Raji (cell line): Measurements from ENCODE around the gene JUND.

Experiments
- POLR2A ChIP-seq: IDR thresholded peaks from 2 replicates; pipeline ENCODE4 v1.6.1; 2011; ENCODE audit warnings: low read depth, low read length, control low read depth; ENCODE audit not compliant: insufficient read depth

JUND gene

DNA sequence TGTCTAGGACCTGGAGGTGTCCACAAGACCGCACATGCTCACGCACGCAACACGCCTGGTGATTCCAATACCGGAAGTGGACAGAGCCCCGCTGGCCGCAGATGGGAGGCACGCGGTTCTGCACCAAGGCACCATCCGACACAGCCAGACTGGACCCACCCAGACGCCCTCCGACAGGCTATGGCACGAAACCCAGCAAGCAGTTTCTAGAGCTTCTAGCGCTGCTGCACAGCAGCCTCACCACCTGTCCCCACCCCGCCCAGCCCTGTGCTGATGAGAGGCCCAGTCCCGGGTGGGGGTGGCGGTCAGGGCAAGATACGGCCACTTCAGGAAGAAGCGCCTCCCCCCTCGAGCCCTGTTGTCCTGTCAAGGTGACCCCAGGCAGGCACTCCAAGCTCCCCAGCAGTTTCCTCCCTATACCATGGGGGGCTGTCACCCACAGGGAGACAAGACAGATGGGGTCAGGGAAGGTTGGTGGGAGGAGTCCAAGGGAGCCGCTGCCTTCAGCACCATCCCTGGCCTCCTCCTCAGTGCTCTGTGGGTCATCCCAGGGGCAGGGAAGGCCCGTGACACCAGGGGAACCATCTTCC is 30.2 kb upstream of the JUND start:
- 0 out of 2 replicates have a peak, but pooled peaks have one; percentile 1 for TF ChIP-seq POLR2A

DNA sequence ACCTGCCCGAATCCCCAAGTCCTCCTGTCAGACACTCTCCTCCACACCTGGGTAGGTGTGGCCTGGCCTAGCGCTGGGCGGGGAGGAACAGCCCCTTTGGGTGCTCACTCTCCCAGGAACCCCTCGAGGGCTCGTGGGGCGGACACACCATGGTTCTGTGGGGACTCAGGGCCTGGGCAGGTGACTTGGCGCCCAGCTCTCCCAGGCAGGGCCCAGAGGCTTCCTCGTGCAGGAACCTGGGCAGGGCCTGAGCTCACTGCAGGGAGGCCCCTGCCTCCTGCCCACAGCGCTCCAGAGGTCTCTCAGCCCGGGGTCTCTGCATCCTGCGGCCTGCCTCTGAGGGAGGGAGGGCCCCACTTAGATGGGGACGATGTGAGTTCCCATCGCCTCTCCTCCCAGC is 29.5 kb upstream of the JUND start:
- TF ChIP-seq POLR2A, result no peak

DNA sequence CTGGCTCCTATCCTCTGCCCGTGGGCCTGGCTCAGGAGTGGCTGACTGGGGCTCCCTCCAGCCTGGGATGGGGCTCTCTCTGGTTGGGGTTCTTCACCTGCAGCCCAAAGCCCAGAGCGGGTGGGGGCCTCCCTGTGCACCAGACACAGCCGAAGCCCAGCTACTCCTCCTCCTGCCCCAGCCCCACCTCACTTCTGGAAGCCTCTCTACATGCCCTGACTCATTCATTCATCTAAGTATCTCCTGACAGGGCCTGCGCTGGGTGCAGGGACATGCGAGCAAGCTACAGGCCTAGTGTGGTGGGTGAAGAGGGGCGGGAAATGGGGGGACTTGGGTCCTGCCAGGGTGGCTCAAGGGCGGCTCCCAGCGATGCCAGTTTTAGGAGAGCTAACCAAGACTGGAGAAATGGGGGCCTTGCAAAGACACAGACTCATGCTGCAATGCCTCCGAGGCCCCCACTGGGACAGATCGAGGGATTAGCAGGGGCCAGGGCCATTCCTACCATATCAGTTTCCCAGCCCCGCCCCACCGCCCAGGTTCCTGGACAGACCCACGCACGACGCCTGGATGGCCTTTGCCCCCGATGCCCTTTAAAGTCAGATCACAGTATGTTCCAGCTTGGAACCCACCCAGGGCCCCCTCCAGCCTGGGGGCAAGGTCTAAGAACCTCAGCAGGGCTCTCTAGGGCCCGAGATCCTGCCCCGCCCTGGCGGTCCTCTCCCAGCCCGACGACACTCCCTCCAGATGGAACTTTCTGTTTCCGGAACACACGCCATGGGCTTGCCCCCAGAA is 28.9 kb upstream of the JUND start:
- TF ChIP-seq POLR2A, result no peak

DNA sequence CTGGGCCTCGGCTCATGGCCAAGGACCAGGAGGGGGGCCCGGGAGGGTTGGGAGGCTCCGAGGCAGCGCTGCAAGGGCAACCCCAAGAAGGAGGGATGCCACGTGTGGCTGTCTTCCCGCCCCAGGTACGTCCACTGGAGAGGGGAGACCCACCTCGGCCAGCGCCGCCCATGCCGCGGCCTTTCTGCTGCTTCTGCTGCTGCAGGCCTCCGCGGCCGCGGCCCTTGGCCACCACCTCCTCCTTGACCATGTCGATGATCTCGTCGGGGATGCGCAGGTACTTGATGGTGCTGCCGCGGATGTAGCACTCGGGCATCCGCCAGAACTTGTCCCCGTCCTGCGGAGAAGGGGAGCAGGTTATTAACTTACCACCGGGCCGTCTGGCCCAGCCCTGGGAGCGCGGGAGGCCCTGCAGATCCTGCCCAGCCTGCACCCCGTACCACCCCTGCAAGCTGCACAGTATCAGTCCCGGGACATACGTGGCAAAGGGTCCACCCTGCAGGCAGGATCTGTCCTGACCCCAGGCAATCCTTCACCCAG is 28.2 kb upstream of the JUND start:
- no peak for TF ChIP-seq POLR2A

DNA sequence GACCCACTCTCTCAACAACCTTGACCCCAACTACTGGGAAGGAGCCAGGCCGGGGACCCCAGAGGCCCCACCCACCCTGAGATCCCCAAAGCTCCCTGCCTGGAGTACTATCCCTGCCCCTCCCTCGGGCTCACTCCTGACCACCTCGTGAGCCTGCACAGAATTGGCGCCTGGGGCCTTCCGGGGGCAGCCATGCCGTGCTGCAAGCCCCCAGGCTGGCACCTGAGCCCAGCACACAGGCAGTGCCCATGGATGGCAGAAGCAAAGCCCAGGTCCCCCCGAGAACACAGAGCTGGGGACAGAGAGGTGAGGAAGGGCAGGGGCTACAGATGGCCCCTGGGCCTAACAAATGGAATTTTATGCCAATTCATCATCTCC is 27.5 kb upstream of the JUND start:
- TF ChIP-seq POLR2A, result no peak

DNA sequence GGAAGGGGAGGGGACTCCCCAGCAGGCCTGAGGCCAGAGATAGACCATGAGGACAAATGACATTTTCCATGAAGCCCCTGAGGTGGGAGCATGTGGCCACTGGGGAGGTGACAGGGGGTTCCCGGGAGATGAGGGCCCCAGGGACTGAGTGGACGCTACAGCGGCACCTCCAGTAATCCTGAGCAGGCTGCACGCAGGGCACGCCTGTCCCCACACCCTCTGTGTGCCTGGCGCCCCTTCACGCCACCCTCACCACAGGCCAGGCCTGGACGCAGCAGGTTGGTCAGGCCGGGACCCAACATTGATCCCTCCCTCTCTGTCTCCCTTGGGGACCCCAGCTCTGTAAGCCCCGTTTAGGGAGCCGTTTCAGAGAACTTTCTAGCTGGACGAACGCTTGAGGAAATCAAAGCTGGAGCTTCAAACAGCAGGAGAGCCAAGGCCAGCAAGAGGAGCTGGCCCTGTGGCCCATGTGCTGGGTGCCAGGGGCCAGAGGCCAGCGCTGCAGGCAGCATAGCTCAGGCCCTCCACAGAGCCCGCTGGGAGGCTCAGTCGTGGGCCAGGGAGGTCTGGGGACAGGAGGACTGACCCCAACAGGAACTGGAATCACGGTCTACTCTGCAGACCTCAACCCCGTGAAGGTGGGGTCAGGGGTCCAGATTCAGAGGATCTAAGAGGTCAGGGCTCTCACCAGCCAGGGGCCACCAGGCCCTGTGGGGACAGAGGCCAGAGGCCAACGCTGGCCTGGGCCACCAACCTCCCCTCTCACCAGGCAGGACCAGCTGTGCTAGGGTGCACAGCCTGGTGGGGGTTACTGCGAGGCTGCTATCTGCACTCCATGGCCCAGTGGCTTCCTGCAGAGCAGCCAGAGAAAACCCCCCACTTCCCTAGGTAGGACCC is 26.9 kb upstream of the JUND start:
- TF ChIP-seq POLR2A, result 0 out of 2 replicates have a peak, but pooled peaks have one; percentile 2

DNA sequence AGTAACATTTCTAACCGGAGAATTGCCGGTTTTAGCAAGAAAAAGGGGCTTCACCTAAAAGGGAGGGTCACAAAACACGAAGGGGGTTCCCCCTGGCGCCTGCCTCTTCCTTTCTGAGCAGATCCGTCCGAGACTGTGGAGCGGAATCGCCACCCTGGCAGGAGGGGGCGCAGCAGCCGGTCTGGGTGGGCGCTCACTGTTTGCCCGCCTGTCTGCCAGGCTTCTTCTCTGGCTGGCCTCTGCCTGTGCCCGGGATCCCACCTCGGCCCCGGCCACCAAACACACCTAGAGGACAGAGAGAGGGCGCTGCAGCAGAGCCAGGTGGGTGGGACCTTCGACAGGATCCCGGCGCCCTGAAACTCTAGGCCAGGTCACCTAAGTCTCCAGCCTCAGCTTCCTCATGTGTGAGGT is 25.9 kb upstream of the JUND start:
- no peak for TF ChIP-seq POLR2A

DNA sequence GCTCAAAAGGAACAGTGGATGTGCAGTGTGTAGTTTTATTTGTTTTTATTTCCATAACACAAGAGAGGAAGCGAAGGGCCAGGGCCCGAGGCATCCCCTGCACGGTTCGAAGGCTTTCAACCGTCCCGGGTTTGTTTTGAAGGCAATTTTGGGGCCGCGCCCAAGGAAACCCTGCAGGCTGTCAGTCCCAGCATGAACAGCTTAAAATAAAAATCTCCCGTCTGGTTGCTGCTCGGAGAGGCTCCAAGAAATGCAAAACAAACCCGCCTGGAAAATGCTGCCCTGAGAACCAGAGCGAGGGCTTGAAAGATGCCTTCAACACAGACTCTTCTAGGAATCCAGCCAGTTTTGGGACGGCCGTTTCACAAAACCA is 25.5 kb upstream of the JUND start:
- no peak for TF ChIP-seq POLR2A

DNA sequence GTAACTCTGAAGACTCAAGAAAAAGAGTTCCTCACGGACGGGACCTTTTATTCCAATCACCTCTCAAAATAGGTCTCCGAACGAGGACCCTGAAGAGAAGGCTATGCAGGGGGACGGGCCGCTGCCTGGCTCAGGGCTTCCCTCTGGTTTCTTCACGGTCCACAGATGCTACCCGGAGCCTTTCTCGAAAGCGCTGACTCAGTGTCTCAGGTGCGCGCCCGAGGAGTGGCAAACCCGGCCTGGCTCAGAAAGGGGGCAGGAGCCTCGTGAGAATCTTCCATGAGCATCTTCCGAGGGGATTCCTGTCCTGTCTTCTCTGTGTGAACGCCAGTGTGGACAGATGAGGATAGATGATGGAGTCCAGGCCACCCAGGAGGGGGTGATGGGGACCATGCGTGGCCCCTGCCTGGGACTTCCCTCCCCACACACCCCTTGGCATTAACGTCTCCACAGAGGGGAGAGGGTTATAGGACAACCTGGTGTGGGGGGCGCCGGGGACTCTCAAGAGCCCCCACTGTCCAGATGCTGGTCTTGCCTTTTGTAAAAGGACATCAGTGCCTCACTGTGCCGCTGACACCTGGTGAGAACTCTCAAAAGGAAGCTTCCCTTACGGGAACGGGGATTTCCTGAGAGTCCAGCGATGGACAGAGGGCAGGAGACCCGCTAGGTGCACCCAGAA is 24.9 kb upstream of the JUND start:
- no peak for TF ChIP-seq POLR2A

DNA sequence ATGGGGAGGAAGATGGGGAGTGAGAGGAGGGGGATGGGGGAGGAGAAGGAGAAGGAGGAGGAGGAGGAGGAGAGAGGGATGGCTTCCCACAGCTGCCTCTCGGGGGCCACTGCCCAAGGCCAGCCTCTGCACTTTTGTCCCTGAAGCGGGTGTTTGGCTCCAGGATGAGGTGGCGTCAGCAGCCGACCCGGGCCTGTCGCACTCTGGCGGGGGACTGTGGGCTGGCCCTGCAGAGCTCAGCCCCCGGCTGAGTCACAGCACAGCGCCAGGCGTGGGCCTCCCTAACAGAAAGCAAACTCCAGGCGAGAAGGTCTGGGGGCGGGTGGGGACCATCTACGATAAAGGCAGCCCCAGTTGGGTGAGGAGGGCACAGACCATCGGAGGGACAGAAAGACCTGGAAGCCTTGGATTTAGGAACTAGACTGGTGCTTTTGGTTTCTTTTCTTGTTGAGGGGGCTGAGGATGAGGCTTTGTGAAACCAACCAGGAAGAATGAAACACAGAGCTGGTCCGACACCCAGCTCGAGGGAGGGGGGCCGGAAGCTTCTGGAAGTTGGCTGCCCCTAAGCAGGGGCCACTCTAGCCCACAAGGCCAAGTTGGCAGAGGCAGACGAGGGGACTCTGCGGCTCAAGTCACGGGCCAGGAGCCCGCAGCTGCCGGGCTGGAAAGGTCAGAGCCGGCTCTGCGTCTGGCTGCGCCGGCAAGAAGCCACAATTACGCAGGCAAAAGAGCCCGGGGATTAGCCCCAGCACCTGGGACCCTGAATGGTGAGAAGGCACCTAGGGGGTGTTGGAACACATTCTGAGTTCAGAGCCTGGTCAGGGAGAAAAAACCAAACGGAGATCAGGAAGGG is 23.3 kb upstream of the JUND start:
- 0 out of 2 replicates have a peak, but pooled peaks have one; percentile 22 for TF ChIP-seq POLR2A

DNA sequence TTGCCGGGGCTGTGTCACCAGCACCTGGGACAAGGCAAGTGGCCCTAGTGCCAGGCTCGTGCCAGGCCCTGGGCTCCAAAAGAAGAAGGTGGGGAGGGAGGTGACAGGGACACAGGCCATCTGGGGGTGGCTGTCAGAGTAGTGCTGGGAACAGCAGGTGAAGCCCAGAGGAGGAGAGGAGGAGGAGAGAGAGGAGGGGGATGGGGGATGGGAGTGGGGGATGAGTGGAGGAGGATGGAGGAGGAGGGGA is 22.7 kb upstream of the JUND start:
- TF ChIP-seq POLR2A, result no peak

DNA sequence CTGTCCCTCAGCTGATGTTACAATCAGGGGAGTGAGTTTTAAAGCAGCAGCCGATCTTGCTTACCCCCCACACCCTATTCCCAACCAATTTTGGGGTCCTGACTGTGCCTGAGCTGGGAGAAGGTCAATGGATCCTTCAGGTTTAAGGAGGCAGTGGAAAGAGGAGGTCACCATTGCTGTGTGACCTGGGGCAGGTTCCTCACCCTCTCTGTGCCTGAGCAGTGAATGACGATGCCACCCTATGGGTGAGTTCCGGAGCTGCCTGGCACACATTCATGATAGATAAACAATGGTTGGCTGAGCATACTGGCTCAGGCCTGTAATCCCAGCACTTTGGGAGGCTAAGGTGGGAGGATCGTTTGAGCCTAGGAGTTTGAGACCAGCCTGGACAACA is 20.3 kb upstream of the JUND start:
- no peak for TF ChIP-seq POLR2A

DNA sequence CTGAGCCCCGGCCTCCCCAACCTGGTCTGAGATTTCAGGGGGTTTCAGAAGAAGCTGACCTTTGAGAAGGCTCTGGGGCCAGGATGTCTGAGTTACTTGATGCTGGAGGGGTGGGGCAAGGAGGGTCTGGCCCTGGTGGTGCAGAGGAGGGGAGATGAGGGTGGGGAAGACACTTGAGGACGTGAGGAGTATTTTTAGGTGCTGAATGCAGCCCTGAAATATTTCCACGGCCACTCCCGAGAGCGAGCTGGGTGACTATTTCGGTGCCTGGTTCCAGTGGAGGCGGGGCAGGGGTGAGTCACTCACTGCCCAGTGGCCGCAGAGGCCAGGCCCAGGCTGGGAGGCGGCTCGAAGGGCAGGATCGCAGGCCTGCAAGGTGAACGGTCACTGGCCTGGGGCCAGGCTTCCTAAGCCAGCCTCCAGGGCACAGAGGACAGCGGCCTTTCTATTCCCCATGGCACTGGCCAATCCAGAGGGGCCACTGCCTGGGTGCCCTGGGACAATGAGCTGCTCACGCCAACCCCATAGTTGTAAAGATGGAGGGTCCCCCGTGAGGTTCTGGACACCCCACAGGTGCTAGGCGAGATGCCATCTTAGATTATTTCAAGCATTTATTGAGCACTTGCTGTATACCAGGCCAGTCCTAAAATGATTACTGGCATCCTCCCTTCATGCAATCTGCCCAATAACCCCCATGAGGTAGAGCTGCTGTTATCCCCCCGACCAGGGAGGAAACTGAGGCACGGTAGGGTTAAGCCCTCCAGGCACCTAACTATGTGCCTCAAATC is 19.7 kb upstream of the JUND start:
- no peak for TF ChIP-seq POLR2A

DNA sequence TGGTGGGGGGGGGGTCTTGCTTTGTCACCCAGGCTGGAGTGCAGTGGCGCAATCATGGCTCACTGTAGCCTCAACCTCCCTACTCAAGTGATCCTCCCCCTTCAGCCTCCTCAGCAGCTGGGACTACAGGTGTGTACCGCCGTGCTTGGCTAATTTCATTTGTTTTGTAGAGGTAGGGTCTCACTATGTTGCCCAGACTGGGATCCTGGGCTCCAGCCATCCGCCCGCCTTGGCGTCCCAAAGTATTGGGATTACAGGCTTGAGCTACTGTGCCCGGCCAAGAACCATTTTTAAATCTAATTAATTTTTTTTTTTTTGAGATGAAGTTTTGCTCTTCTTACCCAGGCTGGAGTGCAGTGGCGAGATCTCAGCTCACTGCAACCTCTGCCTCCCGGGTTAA is 18.2 kb upstream of the JUND start:
- no peak for TF ChIP-seq POLR2A

DNA sequence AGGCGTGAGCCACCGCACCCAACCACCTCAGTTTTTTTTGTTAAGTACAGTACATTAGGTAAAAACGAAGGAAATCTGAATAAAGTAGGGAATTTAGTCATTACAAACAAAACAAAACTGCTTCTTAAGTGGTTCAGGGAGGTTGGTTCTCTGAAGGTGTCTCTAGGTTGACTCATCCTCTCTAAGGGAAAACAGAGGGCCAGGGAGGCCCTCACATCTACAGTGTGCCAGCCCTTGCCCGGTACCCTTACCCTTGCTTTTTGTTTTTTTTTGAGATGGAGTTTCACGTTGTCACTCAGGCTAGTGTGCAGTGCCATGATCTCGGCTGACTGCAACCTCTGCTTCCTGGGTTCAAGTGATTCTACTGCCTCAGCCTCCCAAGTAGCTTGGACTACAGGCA is 17.2 kb upstream of the JUND start:
- TF ChIP-seq POLR2A, result no peak
